Measurements from ENCODE around the gene ENTHD1. TPM values are rescaled to one million over a fixed set of nuclear protein-coding genes. Genes with fewer than 3 reads are reported as not detected.
"Not testable (repeated sequence)": the region's sequence is repeated elsewhere in the genome, so short reads cannot be mapped to it uniquely, and the experiment has no call there.

The ENTHD1 gene
- total and polyA plus RNA-seq, 10 of the 15 experiments (the other 5 are each of a cell fraction or from before 2014, with no cell fraction given) = 0.09 to 0.52 (median 0.21) TPM; not detected in 1

GRCh38 chr22:39871008-39871798 is 22.4 kb downstream of the ENTHD1 start (continued):
- TF ChIP-seq, protein P1, sequence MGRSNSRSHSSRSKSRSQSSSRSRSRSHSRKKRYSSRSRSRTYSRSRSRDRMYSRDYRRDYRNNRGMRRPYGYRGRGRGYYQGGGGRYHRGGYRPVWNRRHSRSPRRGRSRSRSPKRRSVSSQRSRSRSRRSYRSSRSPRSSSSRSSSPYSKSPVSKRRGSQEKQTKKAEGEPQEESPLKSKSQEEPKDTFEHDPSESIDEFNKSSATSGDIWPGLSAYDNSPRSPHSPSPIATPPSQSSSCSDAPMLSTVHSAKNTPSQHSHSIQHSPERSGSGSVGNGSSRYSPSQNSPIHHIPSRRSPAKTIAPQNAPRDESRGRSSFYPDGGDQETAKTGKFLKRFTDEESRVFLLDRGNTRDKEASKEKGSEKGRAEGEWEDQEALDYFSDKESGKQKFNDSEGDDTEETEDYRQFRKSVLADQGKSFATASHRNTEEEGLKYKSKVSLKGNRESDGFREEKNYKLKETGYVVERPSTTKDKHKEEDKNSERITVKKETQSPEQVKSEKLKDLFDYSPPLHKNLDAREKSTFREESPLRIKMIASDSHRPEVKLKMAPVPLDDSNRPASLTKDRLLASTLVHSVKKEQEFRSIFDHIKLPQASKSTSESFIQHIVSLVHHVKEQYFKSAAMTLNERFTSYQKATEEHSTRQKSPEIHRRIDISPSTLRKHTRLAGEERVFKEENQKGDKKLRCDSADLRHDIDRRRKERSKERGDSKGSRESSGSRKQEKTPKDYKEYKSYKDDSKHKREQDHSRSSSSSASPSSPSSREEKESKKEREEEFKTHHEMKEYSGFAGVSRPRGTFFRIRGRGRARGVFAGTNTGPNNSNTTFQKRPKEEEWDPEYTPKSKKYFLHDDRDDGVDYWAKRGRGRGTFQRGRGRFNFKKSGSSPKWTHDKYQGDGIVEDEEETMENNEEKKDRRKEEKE (IDR thresholded peaks at IDR 0.05) = no peak
- TF ChIP-seq EP300 (IDR thresholded peaks at IDR 0.05; ENCODE audit: borderline replicate concordance in 1 of 2, control insufficient read depth in 1 of 2, low read depth in 2 of 2, low read length in 2 of 2) (no peak), SMC3 (IDR thresholded peaks at IDR 0.05; ENCODE audit: borderline replicate concordance, low read length) (no peak), CUX1 (IDR thresholded peaks at IDR 0.05; ENCODE audit: insufficient replicate concordance, low read depth, low read length) (no peak), TCF3 (IDR thresholded peaks at IDR 0.05; ENCODE audit: borderline replicate concordance, insufficient read depth, low read depth, low read length) (no peak), ZZZ3 (IDR thresholded peaks at IDR 0.05; ENCODE audit: control insufficient read depth, insufficient read length, low read depth) (no peak), ZNF24 (IDR thresholded peaks at IDR 0.05) (no peak)
- TF ChIP-seq, protein P2, sequence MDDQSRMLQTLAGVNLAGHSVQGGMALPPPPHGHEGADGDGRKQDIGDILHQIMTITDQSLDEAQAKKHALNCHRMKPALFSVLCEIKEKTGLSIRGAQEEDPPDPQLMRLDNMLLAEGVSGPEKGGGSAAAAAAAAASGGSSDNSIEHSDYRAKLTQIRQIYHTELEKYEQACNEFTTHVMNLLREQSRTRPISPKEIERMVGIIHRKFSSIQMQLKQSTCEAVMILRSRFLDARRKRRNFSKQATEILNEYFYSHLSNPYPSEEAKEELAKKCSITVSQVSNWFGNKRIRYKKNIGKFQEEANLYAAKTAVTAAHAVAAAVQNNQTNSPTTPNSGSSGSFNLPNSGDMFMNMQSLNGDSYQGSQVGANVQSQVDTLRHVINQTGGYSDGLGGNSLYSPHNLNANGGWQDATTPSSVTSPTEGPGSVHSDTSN (IDR thresholded peaks at IDR 0.05; ENCODE audit: insufficient replicate concordance, low read depth, low read length) = no peak
- TF ChIP-seq, protein P3, sequence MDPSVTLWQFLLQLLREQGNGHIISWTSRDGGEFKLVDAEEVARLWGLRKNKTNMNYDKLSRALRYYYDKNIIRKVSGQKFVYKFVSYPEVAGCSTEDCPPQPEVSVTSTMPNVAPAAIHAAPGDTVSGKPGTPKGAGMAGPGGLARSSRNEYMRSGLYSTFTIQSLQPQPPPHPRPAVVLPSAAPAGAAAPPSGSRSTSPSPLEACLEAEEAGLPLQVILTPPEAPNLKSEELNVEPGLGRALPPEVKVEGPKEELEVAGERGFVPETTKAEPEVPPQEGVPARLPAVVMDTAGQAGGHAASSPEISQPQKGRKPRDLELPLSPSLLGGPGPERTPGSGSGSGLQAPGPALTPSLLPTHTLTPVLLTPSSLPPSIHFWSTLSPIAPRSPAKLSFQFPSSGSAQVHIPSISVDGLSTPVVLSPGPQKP (IDR thresholded peaks at IDR 0.05; ENCODE audit: low read depth, low read length) = no peak

GRCh38 chr22:39869797-39870196 is 23.8 kb downstream of the ENTHD1 start:
- H3K79me2 ChIP-seq (ENCODE audit: control insufficient read depth, insufficient read depth, low read length); H2AFZ ChIP-seq (ENCODE audit: control insufficient read depth, low read depth, low read length); in situ Hi-C loops (cut with MboI); ATAC-seq; H3K4me3 ChIP-seq; H4K20me1 ChIP-seq (ENCODE audit: control insufficient read depth, insufficient read depth); DNase-seq (ENCODE audit: low read depth, low spot score); H3K9ac ChIP-seq (ENCODE audit: control insufficient read depth, insufficient read depth, low read length); H3K36me3 ChIP-seq (ENCODE audit: control insufficient read depth in 2 of 2, insufficient read depth in 2 of 2, low read length in 1 of 2); H3K27me3 ChIP-seq (replicated peaks in 1 of 2; ENCODE audit: control insufficient read depth in 2 of 2, insufficient read depth in 2 of 2, low read length in 1 of 2); H3K9me3 ChIP-seq (replicated peaks; ENCODE audit: control insufficient read depth, insufficient read depth, low read length); H3K27ac ChIP-seq (ENCODE audit: control insufficient read depth, insufficient read depth); H3K4me2 ChIP-seq (ENCODE audit: control insufficient read depth, insufficient read depth); RAD21 ChIA-PET (ENCODE audit: unreplicated experiment); FAIRE-seq; POLR2A ChIA-PET; BruUV-seq (replicated peaks): not testable (repeated sequence)
- H3K4me1 ChIP-seq (ENCODE audit: control insufficient read depth, insufficient read depth, low read length) = peaks cover 18% of the 10 kb centered on the region; the same call in 1 of the 2 replicates
- CTCF ChIA-PET = interaction anchor here (1.3 kb wide), 1 partner anchor 29 kb away, joined by 3 read pairs; no protein-coding TSS in a partner anchor
- intact Hi-C loops (cut with micrococcal nuclease; ENCODE audit: unreplicated experiment) = loop anchor here (2.0 kb wide), 1 partner anchor 31 kb away; the partner anchor contains the start of gene GRAP2
- 93% methylated on average over 2 of the region's 2 CpGs for WGBS (ENCODE audit: insufficient coverage, insufficient replicate concordance, low lambda C conversion rate, missing lambda C conversion rate)
- SMC1A ChIA-PET (ENCODE audit: uncharacterized antibody, unreplicated experiment) = interaction anchor here (1.0 kb wide), 1 partner anchor 30 kb away, joined by 3 read pairs; no protein-coding TSS in a partner anchor

Measured in GM12878 (cell line).